AG20443 (cell line): ENCODE measurements around the gene B3GALT4.
A peak's percentile ranks its signal among the peaks of the same experiment; 100 is the strongest.
"Not testable (repeated sequence)": the region's sequence is repeated elsewhere in the genome, so short reads cannot be mapped to it uniquely, and the experiment has no call there.

Source experiments
- DNase-seq: peaks from one replicate; pipeline ENCODE4 v3.0.0; 2012; ENCODE audit warnings: low spot score, mixed read lengths

Gene B3GALT4

GRCh38 chr6:33276864-33277662, at the start of gene B3GALT4:
Gene B3GALT4 (plus strand): TSS chr6:33277123. CDS start chr6:33277420, 297 bp downstream.
- peak; percentile 86 for DNase-seq

- no peak for DNase-seq
Observed at GRCh38 chr6:33235221-33235634, 41.7 kb upstream of the B3GALT4 start.

- no peak for DNase-seq
Observed at GRCh38 chr6:33236328-33236727, 40.6 kb upstream of the B3GALT4 start.

GRCh38 chr6:33236852-33237251, 40.1 kb upstream of the B3GALT4 start:
- DNase-seq, result no peak

- DNase-seq, result no peak
Observed at GRCh38 chr6:33237741-33238140, 39.2 kb upstream of the B3GALT4 start.

- no peak for DNase-seq
Observed at GRCh38 chr6:33241968-33242367, 35.0 kb upstream of the B3GALT4 start.

GRCh38 chr6:33243476-33243875, 33.4 kb upstream of the B3GALT4 start:
- no peak for DNase-seq

- peak; percentile 83 for DNase-seq
Observed at GRCh38 chr6:33247977-33248642, 28.8 kb upstream of the B3GALT4 start.

- no peak for DNase-seq
Observed at GRCh38 chr6:33248643-33248931, 28.3 kb upstream of the B3GALT4 start.

- peak; percentile 95 for DNase-seq
Observed at GRCh38 chr6:33248932-33249731, 27.8 kb upstream of the B3GALT4 start.

GRCh38 chr6:33249732-33250630, 26.9 kb upstream of the B3GALT4 start:
- DNase-seq, result peak; percentile 69

- no peak for DNase-seq
Observed at GRCh38 chr6:33250731-33251130, 26.2 kb upstream of the B3GALT4 start.

- no peak for DNase-seq
Observed at GRCh38 chr6:33251395-33252012, 25.4 kb upstream of the B3GALT4 start.

GRCh38 chr6:33252759-33253158, 24.2 kb upstream of the B3GALT4 start:
- no peak for DNase-seq

- DNase-seq, result no peak
Observed at GRCh38 chr6:33254591-33254990, 22.3 kb upstream of the B3GALT4 start.

- no peak for DNase-seq
Observed at GRCh38 chr6:33259032-33259431, 17.9 kb upstream of the B3GALT4 start.

GRCh38 chr6:33262490-33262889, 14.4 kb upstream of the B3GALT4 start:
- DNase-seq, result not testable (repeated sequence)

GRCh38 chr6:33264015-33264414, 12.9 kb upstream of the B3GALT4 start:
- no peak for DNase-seq

GRCh38 chr6:33271117-33271467, 5.8 kb upstream of the B3GALT4 start:
- DNase-seq, result peak; percentile 14

- peak; percentile 94 for DNase-seq
Observed at GRCh38 chr6:33271468-33272274, 5.3 kb upstream of the B3GALT4 start, which contains the start of the genes RPS18 and VPS52. Gene RPS18 (plus strand): TSS chr6:33272075. CDS start chr6:33272120, 45 bp downstream. Gene VPS52 (minus strand): TSS chr6:33271876. CDS start chr6:33271675, 201 bp downstream.
